SKM-1 treated with dmso at 0.1 percent for 144 hours (cell line): ENCODE measurements around the gene TLE6.
"Not testable (repeated sequence)": the region's sequence is repeated elsewhere in the genome, so short reads cannot be mapped to it uniquely, and the experiment has no call there.

Experiments
- DNase-seq: peaks from one replicate; lab custom pipeline; 2025; ENCODE audit not compliant: unreplicated experiment; lab: John Stamatoyannopoulos, UW

Gene TLE6

DNA sequence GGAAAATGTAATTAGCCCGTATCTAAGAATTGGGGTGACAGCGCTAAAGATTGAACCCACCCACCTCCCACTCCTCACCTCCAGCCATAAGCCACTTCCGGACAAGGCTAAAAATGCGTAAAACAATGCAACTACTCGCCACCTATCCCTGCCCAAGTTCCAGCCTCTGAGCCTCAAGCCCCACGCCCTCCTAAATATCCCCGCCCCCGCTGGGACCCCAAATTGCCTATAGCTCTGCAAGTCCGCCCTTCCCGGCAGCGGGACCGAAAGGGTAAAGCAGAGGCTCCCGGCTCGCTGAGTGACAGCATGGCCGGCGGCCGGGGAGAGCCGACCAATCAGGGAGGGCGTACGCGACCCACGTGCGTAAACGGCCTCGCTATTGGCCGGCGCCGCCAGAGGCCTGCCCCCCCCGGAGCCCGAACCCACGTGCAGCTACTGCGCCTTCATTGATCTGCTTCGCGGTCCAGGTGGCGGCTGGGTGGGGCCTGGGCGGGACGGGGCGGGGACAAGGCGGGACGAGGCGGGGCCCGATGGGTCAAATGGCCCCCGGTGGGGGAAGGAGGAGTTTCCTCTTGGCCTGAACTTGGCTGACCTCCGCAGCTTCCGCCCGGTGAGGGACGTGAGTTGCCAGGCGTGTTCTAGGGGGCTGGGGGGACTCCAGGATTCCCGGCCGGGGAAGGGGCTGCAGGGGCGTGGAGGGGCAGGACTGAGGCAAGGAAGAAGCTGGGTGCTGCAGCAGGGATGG, at the start of gene TLE6:
TLE6 (plus strand) TSS at position 564 of the 745 bp plus-strand sequence. CDS start 670 bp downstream, outside the sequence.
- peak; percentile 93 for DNase-seq

DNA sequence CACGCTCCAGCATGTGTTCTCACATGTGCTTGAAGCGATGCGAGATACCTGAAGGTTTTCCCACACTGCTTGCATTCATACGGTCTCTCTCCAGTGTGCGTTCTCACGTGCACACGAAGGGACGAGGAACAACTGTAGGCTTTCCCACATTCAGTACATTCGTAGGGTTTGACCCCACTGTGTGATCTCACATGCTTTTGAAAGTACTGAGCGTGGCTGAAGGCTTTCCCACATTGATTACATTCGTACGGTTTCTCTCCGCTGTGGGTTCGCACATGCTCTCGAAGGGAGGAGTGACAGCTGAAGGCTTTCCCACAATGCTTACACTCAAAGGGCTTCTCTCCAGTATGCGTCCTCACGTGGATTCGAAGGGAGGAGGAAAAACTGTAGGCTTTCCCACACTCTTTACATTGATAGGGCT, 43.9 kb upstream of the TLE6 start:
- DNase-seq = no peak

DNA sequence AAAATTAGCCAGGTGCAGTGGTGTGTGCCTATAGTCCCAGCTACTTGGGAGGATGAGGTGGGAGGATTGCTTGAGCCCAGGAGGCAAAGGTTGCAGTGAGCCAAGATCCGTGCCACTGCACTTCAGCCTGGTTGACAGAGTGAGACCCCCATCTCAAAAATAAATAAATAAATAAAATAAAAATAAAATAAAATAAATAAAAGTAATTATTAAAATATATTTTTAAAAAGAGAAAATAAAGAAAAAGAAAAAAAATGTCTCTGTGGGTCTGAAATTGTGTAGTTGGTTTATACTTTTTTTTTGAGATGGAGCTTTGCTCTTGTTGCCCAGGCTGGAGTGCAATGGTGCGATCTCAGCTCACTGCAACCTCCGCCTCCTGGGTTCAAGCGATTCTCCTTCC, 41.5 kb upstream of the TLE6 start:
- not testable (repeated sequence) for DNase-seq

DNA sequence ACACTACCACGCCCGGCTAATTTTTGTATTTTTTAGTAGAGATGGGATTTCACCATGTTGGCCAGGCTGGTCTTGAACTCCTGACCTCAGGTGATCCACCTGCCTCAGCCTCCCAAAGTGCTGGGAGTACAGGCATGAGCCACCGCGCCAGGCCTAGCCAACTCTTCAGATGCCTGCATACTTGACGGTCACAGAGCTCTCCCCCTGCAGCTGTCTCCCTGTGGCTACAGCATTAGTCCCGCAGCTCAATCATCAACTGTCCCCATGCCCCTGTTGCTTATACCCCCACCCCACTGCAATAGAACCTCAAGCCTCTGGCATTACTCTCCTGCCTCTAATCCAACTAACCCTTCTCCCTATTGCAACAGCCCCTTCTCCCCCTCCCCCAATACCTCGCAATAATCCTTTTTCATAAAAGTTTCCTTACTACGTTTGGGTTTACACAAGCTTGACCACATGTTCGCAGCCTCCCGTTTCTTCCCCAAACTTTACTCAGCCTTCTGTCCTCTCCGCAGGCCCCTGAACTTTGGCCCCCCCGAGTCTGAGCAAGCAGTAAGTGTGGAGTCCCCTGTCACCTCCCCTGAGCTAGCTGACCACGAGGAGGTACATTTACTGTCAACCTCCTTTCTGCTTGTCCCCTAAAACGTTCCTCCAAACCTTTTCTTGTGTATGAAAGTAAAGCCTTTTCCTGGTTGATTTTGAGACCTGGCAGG, 34.3 kb upstream of the TLE6 start:
- DNase-seq = no peak

DNA sequence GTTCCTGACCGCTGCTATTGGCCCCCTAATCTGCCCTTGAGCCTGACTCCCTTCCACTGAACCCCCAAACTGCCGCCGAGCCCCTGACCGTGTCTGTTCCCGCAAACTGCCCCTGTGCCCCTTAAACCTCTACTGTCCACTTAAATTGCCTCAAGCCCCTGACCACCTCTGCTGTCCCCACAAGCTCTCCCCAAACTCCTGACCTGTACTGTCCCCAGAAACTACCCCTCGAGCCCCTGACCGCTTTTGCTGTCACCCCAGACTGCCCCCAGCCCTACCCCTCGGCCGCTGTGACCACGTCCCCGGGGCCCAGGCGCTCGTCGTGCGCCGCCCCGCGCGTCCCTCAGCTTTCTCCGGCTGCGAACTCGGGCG, 33.0 kb upstream of the TLE6 start:
- DNase-seq = no peak

- DNase-seq = peak; percentile 99
Observed at GRCh38 chr19:2944775-2945574, 32.4 kb upstream of the TLE6 start, which contains the start of gene ZNF77. ZNF77 (minus strand) TSS chr19:2944971; CDS start chr19:2944840, 131 bp downstream.

DNA sequence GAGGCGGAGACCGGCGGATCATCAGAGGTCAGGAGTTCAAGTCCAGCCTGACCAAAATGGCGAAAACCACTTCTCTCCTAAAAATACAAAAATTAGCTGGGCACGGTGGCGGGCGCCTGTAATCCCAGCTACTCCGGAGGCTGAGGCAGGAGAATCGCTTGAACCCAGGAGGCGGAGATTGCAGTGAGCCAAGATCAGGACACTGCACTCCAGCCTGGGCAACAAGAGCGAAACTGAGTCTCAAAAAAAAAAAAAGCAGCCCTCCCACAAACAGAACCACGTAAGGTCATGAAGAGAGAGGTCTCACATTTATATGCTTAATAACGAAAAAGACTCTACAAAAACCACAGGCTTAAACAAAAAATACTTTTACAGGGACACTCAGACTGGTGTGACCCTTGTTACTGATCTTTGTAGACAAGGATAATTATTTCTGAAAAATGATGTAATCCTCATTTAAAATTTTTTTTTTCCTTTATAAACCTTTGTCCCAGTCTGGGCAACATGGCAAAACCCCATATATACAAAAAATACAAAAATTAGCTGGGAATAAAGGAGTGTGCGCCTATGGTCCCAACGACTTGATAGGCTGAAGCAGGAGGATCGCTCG, 31.7 kb upstream of the TLE6 start:
- no peak for DNase-seq

DNA sequence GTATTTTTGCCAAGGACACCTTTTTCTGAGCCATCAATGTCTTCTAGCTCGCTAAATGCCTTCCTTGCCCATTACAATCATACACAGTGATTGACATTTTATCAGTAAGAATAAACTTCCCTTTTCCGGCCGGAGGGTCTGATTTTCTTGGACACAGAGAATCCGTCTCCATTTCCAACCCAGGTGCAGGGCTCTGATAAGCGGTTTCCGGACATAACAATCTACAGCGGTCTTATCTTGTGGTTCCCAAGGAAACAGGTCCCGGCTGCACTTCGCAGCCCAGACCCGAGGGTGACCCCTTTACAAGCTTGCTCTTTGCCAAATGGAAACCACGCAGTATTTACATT, 27.5 kb upstream of the TLE6 start:
- no peak for DNase-seq

GRCh38 chr19:2950286-2951124, 26.9 kb upstream of the TLE6 start:
- peak; percentile 99 for DNase-seq

DNA sequence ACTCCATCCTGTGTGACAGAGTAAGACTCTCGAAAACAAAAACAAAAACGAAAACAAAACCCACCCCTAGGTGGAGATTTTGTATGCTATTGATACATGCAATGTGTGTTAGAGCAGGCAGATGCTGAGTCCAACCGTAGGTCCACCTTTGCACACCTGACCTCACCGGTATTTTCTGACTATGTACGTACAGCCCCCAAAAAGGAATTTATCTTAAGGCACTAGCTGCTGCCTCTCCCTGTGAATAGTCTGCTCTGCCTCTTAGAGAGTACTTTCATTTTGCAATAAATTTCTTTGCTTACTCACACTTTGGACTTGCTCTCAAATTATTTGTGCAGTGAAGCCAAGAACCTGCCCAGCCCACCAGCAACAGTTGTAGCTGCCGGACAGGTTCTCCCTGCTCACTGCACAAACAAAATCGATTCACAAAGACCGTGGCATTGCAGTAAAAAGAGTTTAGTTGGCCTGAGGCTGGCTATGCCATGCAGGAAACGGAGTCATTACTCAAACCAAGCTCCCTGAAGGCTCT, 24.3 kb upstream of the TLE6 start:
- DNase-seq = no peak

GRCh38 chr19:2957160-2957559, 20.2 kb upstream of the TLE6 start:
- DNase-seq = no peak

DNA sequence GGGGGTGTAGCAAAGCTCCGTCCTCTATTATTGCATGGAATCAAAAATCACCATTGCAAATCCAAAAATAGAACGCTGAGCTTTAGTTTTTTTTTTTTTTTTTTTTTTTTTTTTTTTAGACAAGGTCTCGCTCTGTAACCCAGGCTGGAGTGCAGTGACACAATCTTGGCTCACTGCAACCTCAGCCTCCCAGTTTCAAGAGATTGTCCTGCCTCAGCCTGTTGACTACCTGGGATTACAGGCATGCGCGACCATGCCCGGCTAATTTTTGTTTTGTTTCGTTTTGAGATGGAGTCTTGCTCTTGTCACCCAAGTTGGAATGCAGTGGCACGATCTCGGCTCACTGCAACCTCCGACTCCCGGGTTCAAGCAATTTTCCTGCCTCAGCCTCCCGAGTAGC, 17.2 kb upstream of the TLE6 start:
- no peak for DNase-seq

- DNase-seq = peak; percentile 64
Observed at GRCh38 chr19:2962018-2962670, 15.2 kb upstream of the TLE6 start.

GRCh38 chr19:2963122-2963521, 14.2 kb upstream of the TLE6 start:
- no peak for DNase-seq

DNA sequence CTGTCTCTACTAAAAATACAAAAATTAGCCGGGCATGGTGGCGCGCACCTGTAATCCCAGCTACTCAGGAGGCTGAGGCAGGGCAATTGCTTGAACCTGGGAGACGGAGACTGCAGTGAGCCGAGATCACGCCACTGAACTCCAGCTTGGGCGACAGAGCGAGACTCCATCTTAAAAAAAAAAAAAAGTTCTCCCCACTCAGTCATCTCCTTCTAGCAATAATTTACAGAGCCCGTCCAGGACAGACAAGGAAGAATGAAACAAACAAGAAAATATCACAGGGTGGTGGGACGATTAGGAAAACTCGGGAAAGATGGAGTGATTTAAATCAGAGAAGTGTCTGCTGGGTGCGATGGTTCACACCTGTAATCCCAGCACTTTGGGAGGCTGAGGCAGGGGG, 13.7 kb upstream of the TLE6 start:
- not testable (repeated sequence) for DNase-seq

GRCh38 chr19:2964874-2965273, 12.5 kb upstream of the TLE6 start:
- DNase-seq = no peak

DNA sequence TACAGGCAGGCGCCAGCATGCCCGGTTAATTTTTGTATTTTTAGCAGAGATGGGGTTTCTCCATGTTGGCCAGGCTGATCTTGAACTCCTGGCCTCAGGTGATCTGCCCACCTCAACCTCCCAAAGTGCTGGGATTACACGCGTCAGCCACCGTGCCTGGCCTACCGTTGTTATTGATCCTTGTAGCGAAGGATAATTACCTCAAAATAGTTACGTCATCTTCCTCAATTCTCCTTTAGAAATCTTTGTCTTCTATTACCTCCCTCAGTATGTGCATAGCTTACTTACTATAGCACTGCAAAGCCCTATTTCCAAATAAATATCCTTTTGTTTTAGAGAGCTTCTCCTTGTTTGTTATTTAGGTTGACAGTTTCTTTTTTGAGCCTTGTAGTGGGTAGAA, 9.4 kb upstream of the TLE6 start:
- no peak for DNase-seq

DNA sequence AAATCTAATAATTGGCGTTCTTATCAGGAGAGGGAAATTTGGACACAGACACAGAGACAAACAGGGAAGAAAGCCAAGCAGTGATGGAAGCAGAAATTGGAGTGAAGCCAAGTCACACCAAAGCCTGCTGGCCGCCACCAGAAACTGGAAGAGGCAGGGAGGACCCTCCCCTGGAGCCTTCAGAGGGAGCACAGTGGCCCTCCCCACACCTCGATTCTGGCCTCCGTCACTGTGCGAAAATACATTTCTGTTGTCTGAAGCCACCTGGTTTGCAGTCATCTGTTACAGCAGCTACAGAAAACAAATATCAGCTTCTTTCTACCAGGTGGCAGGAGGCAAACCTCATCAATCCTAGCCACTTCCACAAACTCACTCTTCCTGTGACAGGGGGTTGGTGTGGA, 8.3 kb upstream of the TLE6 start:
- no peak for DNase-seq

DNA sequence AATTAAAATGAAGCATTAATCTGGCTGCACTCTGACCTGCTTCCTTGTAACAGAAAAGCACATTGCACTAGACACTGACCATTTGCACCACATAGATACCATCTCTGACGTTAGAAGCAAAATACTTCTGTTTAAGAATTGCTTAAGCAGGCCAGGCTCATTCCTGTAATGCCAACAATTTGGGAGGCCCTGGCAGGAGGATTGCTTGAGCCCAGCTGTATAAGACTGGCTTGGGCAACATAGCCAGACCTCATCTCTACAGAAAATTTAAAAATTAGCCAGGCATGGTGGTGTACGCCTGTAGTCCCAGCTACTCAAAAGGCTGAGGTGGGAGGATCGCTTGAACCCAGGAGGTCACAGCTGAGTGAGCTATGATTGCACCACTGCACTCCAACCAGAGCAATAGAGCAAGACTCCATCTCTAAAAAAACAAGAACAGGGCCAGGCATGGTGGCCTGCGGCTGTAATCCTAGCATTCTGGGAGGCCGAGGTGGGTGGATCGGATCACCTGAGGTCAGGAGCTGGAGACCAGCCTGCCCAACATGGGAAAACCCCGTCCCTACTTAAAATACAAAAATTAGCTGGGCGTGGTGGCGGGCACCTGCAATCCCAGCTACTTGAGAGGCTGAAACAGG, 7.0 kb upstream of the TLE6 start:
- DNase-seq = no peak
